ENCODE results near the gene DSTN.

Gene DSTN

DNA sequence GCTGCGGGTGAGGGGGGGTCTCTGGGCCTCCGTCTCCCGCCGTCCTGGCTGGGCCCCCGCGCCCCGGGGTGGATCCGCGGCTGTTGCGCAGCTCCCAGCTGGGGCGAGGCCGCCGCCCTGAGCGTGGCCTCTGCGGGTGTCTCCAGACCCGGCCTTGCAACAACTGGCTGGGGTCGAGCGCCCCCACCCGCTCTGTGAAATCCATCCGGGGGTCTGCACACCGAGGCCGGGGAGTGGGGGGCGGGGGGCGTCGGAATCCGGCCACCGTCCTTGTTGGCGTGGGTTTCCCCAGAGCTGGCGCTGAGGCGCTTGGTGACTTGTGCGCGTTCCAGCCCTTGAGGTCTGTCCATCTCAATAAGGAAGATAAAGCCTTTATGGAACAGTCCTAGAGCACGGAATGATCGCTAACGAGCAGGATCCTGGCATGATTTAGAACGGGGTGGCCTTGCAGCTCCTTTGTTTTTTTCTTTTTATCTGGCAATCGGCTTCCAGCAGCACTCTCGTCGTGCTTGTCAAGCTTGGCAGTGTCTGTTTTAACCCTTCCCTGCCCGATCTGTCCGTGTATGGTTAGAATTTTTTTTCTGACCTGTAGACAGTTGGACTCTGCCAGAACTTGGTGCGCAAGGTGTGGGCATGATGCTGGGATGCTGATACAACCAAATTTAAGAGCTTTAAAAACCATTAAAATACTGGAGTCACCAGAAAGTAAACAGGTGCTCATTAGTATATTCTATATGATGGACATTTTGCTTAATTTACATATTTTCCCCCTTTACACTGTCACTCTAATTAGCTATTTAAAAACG is 675 bp downstream of the DSTN start:
- peak in 40 of 42 donors; percentile 9 to 75 (median 52) for DNase-seq
- intact Hi-C loops (cut with DNase I): loop anchor here (5.0 kb wide), 1 partner anchor 38 kb away; the partner anchor contains the start of gene BFSP1

DNA sequence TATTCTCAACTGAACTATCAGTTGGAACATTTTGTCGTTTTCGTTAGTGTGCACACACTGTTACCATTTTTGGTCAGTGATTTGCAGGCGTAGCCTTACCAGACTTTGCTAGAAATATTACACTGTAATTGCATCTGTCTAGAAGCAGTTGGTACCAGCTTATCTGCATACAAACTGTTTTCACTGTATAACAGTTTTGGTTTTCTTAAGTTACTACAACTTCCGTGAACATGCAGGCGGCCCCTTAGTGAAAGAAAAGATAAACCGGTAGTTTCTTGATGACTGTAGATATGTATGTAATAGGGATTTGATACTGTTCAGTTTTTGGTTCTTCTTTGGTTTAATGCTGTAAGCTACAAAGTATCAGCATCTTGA is 1.3 kb downstream of the DSTN start:
- no peak for DNase-seq
- intact Hi-C loops (cut with DNase I): loop anchor here (5.0 kb wide), 1 partner anchor 39 kb away; the partner anchor contains the start of gene BFSP1

DNA sequence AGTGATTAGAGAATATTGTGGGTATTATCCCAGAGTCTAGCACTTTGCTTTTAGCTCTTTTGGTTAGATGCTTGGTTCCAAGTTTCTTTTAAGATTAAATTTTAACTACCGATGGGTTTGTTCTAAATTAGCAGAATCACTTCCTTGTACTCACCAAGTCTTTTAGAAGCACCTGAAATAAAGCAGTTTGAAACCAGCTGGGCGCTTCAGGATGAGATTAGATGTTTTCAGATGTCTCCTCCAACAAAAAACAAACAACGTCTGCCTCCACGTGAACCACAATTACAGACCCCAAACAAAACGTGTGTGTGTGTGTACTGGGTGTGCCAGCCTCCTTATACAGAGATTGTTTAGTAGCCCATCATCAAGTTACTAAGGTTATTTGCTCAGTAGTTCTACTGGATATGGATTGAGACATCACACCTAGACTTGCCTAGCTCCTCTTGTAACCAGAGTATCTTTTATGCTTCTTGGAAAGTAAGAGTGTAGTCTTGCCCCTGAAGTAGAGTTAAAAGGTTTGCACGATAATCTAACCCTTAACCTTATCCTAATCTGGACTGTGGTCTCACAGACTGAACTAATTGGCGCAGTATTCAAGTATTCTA is 2.3 kb downstream of the DSTN start:
- intact Hi-C loops (cut with DNase I): loop anchor here (5.0 kb wide), 1 partner anchor 40 kb away; the partner anchor contains the start of gene BFSP1
- DNase-seq: no peak

DNA sequence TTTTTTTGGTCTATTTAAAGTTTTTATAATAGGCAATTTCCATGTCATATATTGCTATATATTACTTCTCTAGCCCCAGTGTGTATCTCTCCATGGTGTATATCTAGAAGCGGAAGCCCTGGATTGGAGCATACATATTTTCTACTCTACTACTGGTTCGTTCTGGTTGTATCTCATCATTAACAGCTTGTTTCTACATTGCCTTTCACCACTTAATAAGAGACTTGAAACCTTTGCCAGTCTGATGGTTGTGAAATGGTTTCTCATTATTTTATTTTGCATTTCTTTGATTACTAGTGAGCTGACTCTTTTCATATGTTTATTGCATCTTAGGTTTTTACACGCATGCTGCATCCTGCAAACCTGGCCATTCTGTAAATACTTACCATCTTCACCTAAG is 3.6 kb downstream of the DSTN start:
- DNase-seq: no peak
- intact Hi-C loops (cut with DNase I): loop anchor here (5.0 kb wide), 1 partner anchor 41 kb away; the partner anchor contains the start of gene BFSP1

DNA sequence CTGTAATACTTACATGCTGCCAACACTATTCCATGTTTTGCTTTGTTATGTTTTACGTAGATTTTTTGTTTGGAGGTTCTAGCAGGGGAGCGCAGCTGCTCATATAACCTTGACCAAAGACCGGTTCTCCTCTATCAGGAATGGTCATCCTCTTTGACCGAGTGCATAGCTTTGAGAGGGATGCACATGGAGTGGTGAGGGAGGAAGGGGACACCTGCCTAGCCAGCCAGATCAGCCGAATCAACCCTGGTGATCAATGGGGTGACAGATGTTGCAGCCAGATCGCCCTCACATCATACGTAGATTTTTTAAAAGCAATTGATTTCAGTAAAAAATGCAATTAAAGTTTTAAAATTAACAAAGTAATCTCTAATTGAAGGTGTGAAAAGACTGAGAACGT is 6.3 kb downstream of the DSTN start:
- intact Hi-C loops (cut with DNase I): no loop called here

DNA sequence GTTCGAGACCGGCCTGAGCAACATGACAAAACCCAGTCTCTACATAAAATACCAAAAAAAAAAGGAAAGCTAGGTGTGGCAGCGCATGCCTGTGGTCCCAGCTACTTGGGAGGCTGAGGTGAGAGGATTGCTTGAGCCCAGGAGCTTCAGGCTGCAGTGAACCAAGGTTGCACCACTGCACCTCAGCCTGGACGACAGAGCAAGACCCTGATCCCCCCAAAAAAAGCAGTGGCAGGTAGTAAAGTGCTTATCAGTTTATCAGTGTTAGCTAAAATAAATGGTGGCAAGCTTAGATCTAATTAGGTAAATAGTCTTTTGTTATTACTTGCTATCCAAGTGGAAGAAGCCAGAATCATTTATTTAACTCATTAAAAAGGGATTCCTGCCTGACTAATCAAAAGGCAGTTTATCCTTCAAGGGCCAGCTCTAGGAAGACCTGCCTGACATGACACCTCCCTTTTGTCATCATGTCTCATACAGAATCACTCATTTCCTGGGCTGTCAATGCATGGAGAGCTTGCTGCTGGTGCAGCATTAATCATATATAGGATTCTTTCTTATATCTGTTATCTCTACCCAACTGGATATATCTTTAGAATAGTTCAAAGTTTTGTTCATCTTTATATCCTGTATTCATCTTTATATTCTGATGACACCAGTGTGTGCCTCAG is 9.6 kb downstream of the DSTN start:
- intact Hi-C loops (cut with DNase I): no loop called here
- DNase-seq: no peak

More for the DNA sequence above, 6.3 kb downstream of the DSTN start:
- no peak for DNase-seq

DNA sequence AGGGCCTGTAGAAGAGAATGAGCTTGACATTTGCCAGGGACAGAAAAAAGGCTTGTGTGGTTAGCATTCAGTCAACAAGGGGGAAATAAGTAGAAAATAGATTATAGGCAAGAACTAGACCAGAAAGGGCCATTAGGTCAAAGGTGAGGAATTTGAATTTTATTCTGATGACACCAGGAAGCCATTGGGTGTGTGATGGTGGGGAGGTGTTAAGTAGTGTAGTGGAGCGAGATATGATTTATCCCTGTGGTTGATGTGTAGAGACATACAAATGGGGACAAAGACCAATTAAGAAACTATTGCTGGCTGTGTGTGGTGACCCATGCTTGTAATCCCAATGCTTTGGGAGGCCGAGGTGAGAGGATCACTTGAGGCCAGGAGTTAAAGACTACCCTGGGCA is 11.0 kb downstream of the DSTN start:
- intact Hi-C loops (cut with DNase I): no loop called here
- DNase-seq: no peak

DNA sequence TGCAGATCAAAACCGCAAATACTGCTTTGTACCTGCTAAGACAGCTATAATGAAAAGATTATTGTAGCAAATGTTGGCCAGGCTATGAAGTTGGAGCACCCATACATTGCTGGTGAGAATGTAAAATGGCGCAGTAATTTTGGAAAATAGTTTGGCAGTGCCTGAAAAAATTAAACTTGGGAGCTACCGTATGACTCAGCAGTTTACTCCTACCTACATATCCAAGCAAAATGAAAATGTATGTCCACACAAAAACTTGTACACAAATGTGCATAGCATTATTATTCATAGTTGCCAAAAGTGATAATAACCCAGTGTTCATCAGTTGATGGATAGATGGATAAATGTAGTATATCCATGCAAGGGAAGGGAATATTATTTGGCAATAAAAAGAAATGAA is 13.3 kb downstream of the DSTN start:
- intact Hi-C loops (cut with DNase I): no loop called here
- no peak for DNase-seq

DNA sequence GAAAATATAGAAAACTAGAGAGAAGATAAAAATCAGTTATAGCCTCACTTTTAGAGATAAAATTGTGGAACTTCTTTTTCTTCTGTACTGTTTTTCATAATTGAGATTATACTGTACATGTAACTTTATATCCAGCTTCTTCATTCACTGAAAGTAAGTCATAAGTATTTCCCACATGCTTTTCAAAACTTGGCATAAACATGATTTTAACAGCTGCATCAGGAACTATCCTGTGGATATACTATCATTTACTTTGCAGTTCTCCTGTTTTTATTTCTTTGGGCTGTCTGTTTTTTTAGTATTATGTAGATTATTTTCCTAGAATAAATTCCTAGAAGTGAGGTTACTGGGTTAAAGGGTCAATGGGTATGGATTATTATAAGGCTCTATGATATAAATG is 14.8 kb downstream of the DSTN start:
- no peak for DNase-seq
- intact Hi-C loops (cut with DNase I): no loop called here

DNA sequence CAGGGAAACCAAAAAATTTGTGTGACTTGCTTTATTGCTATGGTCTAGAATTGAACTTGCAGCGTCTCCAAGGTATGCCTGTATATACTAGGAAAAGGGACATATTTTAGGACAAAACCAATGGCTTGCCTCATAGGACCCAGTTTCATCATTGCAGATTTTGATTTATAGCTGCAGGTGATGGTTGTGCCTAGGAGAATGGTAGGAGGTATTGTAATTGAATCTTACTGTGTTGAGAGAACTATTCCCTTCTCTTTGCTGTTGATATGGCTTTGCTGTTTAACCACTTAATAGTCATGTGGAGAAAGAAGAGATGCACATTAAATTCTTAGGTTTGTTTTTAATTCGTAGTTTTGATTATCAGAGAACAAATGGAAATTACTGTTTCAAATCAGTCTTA is 16.4 kb downstream of the DSTN start:
- DNase-seq: no peak
- intact Hi-C loops (cut with DNase I): no loop called here

DNA sequence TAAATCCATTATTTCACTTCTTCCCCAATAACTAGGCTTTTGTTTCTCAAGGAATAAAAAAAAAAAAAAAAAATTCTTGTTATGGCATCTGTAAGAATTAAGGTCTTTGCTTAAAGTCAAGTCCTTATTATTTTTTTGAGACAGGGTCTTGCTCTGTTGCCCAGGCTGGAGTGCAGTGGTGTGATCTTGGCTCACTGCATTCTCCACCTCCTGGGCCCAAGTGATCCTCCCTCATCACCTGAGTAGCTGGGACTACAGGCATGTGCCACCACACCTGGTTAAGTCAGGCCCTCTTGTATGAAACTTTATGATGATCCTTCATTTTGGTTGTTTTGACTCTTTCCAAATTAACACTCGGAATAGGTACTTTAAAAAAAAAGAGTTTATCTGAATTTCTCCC is 17.3 kb downstream of the DSTN start:
- intact Hi-C loops (cut with DNase I): no loop called here
- DNase-seq: no peak

DNA sequence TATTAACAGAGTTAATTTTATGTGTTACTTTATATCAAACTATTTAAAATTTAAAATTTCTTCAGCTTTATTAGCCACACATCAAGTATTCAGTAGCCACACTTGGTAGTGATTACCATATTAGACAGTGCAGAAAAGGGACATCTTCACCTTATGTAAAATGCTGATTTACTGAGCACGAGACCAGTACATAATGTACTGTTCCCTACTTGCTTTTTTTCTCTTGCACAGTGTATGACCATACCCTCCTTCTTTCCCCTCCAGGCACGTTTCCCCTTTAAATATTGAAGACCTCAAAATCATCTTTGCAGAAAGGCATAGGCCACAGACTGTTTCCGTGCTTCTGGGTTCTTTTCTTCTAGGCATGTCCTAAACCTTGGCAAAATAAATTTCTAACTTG is 17.9 kb downstream of the DSTN start:
- intact Hi-C loops (cut with DNase I): no loop called here
- DNase-seq: no peak

DNA sequence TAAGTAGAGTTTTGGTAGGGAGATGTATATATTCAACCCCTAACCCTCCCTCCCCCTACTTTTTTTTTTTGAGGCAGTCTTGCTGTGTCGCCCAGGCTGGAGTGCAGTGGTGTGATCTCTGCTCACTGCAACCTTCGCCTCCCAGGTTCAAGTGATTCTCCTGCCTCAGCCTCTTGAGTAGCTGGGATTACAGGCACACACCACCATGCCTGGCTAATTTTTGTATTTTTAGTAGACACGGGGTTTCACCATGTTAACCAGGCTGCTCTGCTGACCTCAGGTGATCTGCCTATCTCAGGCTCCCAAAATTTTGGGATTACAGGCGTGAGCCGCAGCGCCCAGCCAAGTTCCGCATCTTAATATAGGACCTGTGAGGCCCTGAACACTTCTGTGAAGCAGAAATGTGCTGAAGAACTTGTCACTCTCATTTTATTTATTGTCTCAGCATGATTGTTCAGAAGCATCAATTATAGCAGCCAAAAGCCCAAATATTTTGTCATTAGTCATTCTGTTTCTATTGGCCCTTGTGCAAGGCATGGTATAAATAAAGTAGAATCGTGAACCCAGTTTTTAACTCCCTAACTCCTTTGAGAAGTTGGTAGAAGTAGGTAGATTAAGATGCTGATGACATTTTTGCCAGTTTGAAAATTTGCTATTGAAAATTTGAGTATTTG is 19.4 kb downstream of the DSTN start:
- DNase-seq: no peak
- intact Hi-C loops (cut with DNase I): no loop called here

DNA sequence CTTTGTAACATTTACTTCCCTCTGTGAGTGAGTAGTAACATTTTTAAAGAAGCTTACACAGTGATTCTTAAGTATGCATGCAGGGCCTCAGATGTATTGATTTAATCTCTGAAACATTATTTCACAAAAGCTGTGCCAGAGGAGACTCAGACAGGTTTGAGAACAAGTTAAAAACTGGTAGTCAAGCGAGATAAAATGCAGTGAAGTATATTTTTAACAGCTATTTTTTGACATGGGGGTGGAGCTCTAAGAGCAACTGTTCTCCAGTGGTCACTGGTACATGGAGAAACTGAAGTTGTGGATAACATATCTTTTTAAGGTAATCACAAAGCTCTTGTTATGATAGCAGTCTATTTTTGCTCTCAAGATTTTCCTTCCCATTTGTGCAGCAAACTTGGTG is 20.4 kb downstream of the DSTN start:
- intact Hi-C loops (cut with DNase I): no loop called here
- DNase-seq: no peak

DNA sequence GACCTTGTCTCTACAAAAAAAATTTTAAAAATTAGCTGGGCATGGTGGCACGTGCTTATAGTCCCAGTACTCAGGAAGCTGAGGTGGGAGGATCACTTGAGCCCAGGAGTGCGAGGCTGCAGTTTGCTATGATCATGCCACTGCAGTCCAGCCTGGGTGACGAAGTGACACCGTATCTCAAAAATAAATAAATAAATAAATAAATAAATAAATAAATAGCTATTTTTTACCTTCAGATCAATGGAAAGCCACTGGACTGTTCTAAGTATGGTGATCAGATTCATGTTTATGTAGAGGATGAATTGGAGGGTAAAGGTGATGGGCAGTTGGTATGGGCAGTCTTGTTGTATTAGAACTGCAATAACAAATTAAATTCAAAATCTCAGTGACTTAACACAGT is 24.0 kb downstream of the DSTN start:
- intact Hi-C loops (cut with DNase I): no loop called here
- no peak for DNase-seq

DNA sequence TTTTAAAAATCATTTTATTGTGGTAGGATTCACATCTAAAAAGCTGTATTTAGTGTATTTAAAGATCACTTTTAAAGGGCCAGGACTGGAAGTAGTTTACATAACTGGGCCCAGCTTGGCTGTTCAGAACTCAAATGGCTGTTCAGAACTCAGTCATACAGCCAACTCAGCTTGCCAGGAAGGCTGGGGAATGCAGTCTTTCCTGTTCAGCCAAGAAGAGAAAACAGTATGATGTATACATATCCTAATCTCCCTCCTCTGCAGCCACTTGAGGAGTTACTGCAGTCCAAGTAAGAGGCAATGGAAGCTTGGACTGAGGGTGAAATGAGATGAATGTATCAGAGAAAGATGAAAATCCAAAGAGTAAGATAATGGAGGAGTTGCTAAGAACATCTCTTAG is 24.6 kb downstream of the DSTN start:
- DNase-seq: no peak
- intact Hi-C loops (cut with DNase I): no loop called here

DNA sequence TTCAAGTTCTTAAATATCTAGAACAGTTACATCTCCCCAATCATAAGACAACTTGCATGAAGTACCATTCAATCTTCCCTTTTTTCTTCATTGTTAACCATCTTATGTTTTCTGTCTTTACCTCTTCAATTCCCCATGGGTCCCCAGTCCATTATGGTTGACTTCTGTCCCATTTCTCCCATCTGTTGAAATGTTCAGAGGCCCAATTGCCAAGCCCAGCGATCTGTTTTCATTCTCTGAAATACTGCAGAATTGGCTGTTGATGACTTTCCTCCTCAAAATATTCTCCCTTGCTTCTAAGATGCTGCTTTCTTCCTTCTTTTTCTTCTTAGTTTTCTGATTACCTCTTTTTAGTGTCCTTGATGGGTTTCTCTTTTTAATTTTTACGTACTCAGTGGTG is 26.0 kb downstream of the DSTN start:
- no peak for DNase-seq
- intact Hi-C loops (cut with DNase I): no loop called here

DNA sequence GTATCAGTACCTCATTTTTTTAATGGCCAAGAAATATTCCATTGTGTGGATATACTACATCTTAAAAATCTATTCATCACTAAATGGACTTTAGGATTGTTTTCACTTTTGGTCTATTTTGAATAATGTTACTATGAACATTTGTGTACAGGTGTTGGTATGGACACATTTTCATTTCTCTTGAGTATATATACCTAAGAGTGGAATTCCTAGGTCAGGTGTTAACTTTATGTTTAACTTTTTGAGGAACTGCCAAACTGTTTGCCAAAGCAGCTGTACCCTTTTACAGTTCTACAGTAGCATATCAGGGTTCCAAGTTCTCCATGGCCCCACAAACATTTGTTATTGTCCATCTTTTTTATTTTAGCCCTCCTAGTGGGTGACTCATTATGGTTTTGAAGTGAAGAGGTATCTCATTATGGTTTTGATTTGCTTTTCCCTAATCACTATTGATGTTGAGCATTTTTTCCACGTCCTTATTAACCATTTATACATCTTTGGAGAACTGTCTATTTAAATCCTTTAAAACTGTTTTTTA is 28.2 kb downstream of the DSTN start:
- DNase-seq: no peak
- intact Hi-C loops (cut with DNase I): no loop called here

DNA sequence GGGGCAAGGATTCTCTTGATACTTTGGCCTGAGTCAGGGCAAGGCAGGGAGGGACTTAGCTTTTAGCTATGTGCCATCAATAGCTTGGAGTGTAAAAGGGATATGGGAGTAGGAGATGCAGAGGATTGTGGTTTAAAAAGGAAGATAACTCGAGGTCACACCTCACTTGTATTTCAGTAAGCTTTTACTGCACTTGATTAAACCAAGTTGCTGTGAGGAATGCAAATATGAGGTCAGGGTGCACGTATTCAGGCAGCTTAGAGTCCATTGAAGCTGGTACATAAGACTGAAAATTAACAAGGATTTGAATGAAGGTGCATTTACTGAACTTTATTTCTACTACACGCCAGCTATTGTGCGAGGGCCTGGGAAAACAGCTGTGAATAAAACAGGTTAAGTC is 32.1 kb downstream of the DSTN start:
- intact Hi-C loops (cut with DNase I): no loop called here
- DNase-seq: no peak

DNA sequence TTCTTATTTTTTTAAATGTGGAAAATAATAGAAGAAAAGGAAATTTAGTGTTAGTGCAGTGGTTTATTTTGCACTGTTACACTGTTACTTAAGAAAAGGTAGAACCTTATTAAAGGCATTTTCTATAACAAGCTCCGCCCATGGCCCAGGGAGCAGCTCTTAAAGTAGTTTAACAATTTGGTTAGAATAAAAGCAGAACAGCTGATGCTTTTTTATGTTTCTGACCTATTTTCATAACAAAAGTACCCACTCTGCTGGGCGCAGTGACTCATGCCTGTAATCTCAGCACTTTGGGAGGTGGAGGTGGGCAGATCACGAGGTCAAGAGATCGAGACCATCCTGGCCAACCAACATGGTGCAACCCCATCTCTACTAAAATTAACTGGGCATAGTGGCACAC is 32.6 kb downstream of the DSTN start:
- intact Hi-C loops (cut with DNase I): no loop called here

More for the DNA sequence above, 32.6 kb downstream of the DSTN start:
- DNase-seq: no peak

All from head of caudate nucleus (tissue), 42 donors.